H1 (cell line): ENCODE results near the gene FLVCR2.

Experiments
- BCL11A ChIP-seq, 2 experiments: IDR thresholded peaks; one replicate each; pipeline ENCODE4 v1.6.1; 2011; ENCODE audit warnings: low read depth in 2 of 2, low read length in 2 of 2, mild to moderate bottlenecking in 2 of 2
- CHD2 ChIP-seq: IDR thresholded peaks from 2 replicates; pipeline ENCODE4 v1.6.1; 2012; ENCODE audit warnings: low read length, improper control_type of control experiment
- EZH2 ChIP-seq: fragments of 200-600 bp; sonication (generic); IDR thresholded peaks from 2 replicates; pipeline ENCODE4 v1.7.1; 2012; ENCODE audit warnings: low read depth, mild to moderate bottlenecking, moderate library complexity, low read length, inconsistent platforms; ENCODE audit not compliant: severe bottlenecking
- HDAC2 ChIP-seq, 2 experiments: fragments of 300-600 bp in 1 of 2; sonication (generic) in 1 of 2; IDR thresholded peaks; 2 replicates each; pipeline ENCODE4 v1.6.1; 2011 to 2012; ENCODE audit warnings: low read depth in 2 of 2, low read length in 2 of 2, mild to moderate bottlenecking in 2 of 2, moderate library complexity in 2 of 2, borderline replicate concordance in 1 of 2, inconsistent platforms in 1 of 2
- JUND ChIP-seq: IDR thresholded peaks from 2 replicates; pipeline ENCODE4 v1.6.1; 2011; ENCODE audit warnings: mild to moderate bottlenecking, improper control_type of control experiment, low read length
- KDM5A ChIP-seq: fragments of 200-600 bp; IDR thresholded peaks from 2 replicates; pipeline ENCODE4 v1.7.1; 2012; ENCODE audit warnings: mild to moderate bottlenecking, low read length, inconsistent platforms, mixed read lengths
- POLR2A ChIP-seq, 2 experiments: IDR thresholded peaks; 1 replicate in 1 of 2; 2 replicates in 1 of 2; pipeline ENCODE4 v1.6.1; 2011; ENCODE audit warnings: low read depth in 2 of 2, low read length in 2 of 2, mild to moderate bottlenecking in 2 of 2; ENCODE audit errors: control extremely low read depth in 1 of 2
- TAF1 ChIP-seq: IDR thresholded peaks from 2 replicates; pipeline ENCODE4 v1.6.1; 2011; ENCODE audit warnings: mild to moderate bottlenecking, low read depth, low read length
- YY1 ChIP-seq: IDR thresholded peaks from 2 replicates; pipeline ENCODE4 v1.6.1; 2011; ENCODE audit warnings: low read depth, mild to moderate bottlenecking, low read length
- TF ChIP-seq, protein P1 (sequence below), 3 experiments: IDR thresholded peaks; 1 replicate in 2 of 3; 2 replicates in 1 of 3; pipeline versions ENCODE4 v1.5.1 to v1.6.1; 2011; ENCODE audit warnings: low read length in 3 of 3, mild to moderate bottlenecking in 3 of 3, inconsistent platforms in 2 of 3, low read depth in 1 of 3, moderate library complexity in 1 of 3; ENCODE audit not compliant: insufficient read depth in 1 of 3; ENCODE audit errors: control extremely low read depth in 1 of 3

DNA sequence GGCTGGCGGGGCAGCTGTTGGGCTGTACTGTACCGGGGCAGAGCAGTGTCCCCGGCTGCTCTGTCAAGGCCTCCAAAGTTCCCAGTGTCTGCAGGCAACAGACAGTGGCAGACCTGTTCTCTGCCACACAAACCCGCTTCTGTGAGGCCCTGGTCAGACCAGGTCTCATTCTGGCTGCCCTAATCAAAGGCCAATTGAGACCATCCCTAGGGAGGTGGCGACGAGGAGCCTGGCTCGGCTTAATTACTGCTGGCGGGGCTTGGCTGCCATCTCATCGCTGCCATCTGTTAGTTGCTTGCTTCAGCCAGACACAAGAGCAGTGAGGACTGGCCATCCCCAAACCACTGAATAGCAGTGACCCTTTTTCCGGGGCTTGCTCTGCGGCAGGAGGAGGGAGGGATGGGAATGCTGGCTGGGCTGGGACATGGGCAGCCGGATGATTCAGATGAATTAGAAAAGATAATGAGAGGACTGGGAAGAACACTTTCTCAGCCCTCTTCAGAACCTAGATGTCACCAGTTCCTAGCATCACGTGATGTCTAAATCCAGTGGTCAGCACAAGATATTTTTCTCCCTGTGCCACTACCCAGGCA is 57.8 kb downstream of the FLVCR2 start:
- TF ChIP-seq EZH2, result no peak
- no peak for TF ChIP-seq POLR2A (IDR thresholded peaks at IDR 0.05; ENCODE audit: control extremely low read depth in 1 of 2, low read depth in 2 of 2, low read length in 2 of 2)
- no peak for TF ChIP-seq YY1
- TF ChIP-seq, protein P1, sequence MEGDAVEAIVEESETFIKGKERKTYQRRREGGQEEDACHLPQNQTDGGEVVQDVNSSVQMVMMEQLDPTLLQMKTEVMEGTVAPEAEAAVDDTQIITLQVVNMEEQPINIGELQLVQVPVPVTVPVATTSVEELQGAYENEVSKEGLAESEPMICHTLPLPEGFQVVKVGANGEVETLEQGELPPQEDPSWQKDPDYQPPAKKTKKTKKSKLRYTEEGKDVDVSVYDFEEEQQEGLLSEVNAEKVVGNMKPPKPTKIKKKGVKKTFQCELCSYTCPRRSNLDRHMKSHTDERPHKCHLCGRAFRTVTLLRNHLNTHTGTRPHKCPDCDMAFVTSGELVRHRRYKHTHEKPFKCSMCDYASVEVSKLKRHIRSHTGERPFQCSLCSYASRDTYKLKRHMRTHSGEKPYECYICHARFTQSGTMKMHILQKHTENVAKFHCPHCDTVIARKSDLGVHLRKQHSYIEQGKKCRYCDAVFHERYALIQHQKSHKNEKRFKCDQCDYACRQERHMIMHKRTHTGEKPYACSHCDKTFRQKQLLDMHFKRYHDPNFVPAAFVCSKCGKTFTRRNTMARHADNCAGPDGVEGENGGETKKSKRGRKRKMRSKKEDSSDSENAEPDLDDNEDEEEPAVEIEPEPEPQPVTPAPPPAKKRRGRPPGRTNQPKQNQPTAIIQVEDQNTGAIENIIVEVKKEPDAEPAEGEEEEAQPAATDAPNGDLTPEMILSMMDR (IDR thresholded peaks at IDR 0.05; ENCODE audit: control extremely low read depth in 1 of 3, insufficient read depth in 1 of 3, low read depth in 1 of 3, low read length in 3 of 3), result no peak
- no peak for TF ChIP-seq TAF1
- TF ChIP-seq JUND, result no peak
- no peak for TF ChIP-seq KDM5A
- TF ChIP-seq HDAC2 (IDR thresholded peaks at IDR 0.05; ENCODE audit: borderline replicate concordance in 1 of 2, low read depth in 2 of 2, low read length in 2 of 2), result no peak
- TF ChIP-seq BCL11A (IDR thresholded peaks at IDR 0.05; ENCODE audit: low read depth in 2 of 2, low read length in 2 of 2), result no peak
- no peak for TF ChIP-seq CHD2
